Osteocyte (in vitro differentiated cells): ENCODE measurements around the gene CCDC24. TPM values are rescaled to one million over a fixed set of nuclear protein-coding genes. Genes with fewer than 3 reads are reported as not detected.

ENCODE experiments used
- DNase-seq: peaks from one replicate; pipeline ENCODE4 v3.0.0; 2021; ENCODE audit warnings: mixed read lengths; ENCODE audit not compliant: unreplicated experiment; ENCODE audit errors: extremely low spot score
- H3K27ac Mint-ChIP-seq: one replicate; pipeline ENCODE4 v1.8.0; 2021; ENCODE audit warnings: mild to moderate bottlenecking, mixed read lengths; ENCODE audit not compliant: unreplicated experiment
- H3K27me3 Mint-ChIP-seq: one replicate; pipeline ENCODE4 v1.8.0; 2021; ENCODE audit warnings: mixed read lengths; ENCODE audit not compliant: unreplicated experiment
- H3K36me3 Mint-ChIP-seq: one replicate; pipeline ENCODE4 v1.8.0; 2021; ENCODE audit warnings: mixed read lengths; ENCODE audit not compliant: unreplicated experiment
- H3K4me1 Mint-ChIP-seq: one replicate; pipeline ENCODE4 v1.8.0; 2021; ENCODE audit warnings: mixed read lengths; ENCODE audit not compliant: unreplicated experiment
- H3K4me3 Mint-ChIP-seq: one replicate; pipeline ENCODE4 v1.8.0; 2021; ENCODE audit warnings: mild to moderate bottlenecking, moderate library complexity, mixed read lengths; ENCODE audit not compliant: unreplicated experiment
- H3K9me3 Mint-ChIP-seq: one replicate; pipeline ENCODE4 v1.8.0; 2021; ENCODE audit warnings: mixed read lengths; ENCODE audit not compliant: unreplicated experiment
- CTCF ChIP-seq: fragments of 200-600 bp; sonication (generic); IDR thresholded peaks from 2 replicates; pipeline ENCODE4 v1.5.0; 2021; ENCODE audit warnings: antibody characterized with exemption, mild to moderate bottlenecking, moderate library complexity
- total RNA-seq: library from RNA; stranded (reverse); gene quantifications from 2 replicates; pipeline ENCODE4 v1.2.1, GENCODE V29; 2021

CCDC24 gene
- total RNA-seq, 1 donor from 2014 or later = 5.1 TPM

- peak; percentile 96 for DNase-seq
- peak within 1 kb of the TSS; percentile 92 for H3K27ac Mint-ChIP-seq
- peak within 1 kb of the TSS; percentile 91 for H3K4me3 Mint-ChIP-seq
- no peaks in the 10 kb centered on the region for H3K27me3 Mint-ChIP-seq
- TF ChIP-seq CTCF = no peak
- peaks cover 49% of the 10 kb centered on the region for H3K4me1 Mint-ChIP-seq
- peaks cover 19% of the 10 kb centered on the region for H3K36me3 Mint-ChIP-seq
- H3K9me3 Mint-ChIP-seq = no peaks in the 10 kb centered on the region
Measured at GRCh38 chr1:43974443-43975248, 16.8 kb upstream of the CCDC24 start, which contains the start of gene ATP6V0B. Gene ATP6V0B, plus strand, starts transcription at chr1:43974960. Its CDS starts 81 bp downstream, at chr1:43975041.

- peaks cover 19% of the 10 kb centered on the region for H3K36me3 Mint-ChIP-seq
- no peaks in the 10 kb centered on the region for H3K27me3 Mint-ChIP-seq
- H3K27ac Mint-ChIP-seq = peak overlapping the region; percentile 77
- no peak for DNase-seq
- peak overlapping the region; percentile 91 for H3K4me3 Mint-ChIP-seq
- H3K9me3 Mint-ChIP-seq = no peaks in the 10 kb centered on the region
- H3K4me1 Mint-ChIP-seq = peaks cover 51% of the 10 kb centered on the region
- no peak for TF ChIP-seq CTCF
Measured at GRCh38 chr1:43975249-43975961, 16.0 kb upstream of the CCDC24 start.

GRCh38 chr1:43976045-43976444 lies 15.4 kb upstream of the CCDC24 start:
- DNase-seq = no peak
- TF ChIP-seq CTCF = no peak
- Mint-ChIP-seq H3K27me3 (no peaks in the 10 kb centered on the region), H3K27ac (peak overlapping the region; percentile 77), H3K9me3 (no peaks in the 10 kb centered on the region), H3K4me3 (peak overlapping the region; percentile 91), H3K36me3 (peaks cover 19% of the 10 kb centered on the region), H3K4me1 (peaks cover 52% of the 10 kb centered on the region)

- Mint-ChIP-seq H3K4me3 (peak overlapping the region; percentile 91), H3K27me3 (no peaks in the 10 kb centered on the region), H3K9me3 (no peaks in the 10 kb centered on the region), H3K27ac (no peak overlapping the region), H3K36me3 (peaks cover 19% of the 10 kb centered on the region), H3K4me1 (peaks cover 50% of the 10 kb centered on the region)
- TF ChIP-seq CTCF = no peak
- no peak for DNase-seq
Measured at GRCh38 chr1:43976890-43977289, 14.5 kb upstream of the CCDC24 start.
